ENCODE measurements around the gene ROR1. TPM values are rescaled to one million over a fixed set of nuclear protein-coding genes. Genes with fewer than 3 reads are reported as not detected.

The ROR1 gene
- total and polyA plus RNA-seq, 7 donors = 0.13 to 2.8 (median 1.2) TPM

GRCh38 chr1:64163431-64163830 is 389.6 kb downstream of the ROR1 start:
- TF ChIP-seq, protein P1, sequence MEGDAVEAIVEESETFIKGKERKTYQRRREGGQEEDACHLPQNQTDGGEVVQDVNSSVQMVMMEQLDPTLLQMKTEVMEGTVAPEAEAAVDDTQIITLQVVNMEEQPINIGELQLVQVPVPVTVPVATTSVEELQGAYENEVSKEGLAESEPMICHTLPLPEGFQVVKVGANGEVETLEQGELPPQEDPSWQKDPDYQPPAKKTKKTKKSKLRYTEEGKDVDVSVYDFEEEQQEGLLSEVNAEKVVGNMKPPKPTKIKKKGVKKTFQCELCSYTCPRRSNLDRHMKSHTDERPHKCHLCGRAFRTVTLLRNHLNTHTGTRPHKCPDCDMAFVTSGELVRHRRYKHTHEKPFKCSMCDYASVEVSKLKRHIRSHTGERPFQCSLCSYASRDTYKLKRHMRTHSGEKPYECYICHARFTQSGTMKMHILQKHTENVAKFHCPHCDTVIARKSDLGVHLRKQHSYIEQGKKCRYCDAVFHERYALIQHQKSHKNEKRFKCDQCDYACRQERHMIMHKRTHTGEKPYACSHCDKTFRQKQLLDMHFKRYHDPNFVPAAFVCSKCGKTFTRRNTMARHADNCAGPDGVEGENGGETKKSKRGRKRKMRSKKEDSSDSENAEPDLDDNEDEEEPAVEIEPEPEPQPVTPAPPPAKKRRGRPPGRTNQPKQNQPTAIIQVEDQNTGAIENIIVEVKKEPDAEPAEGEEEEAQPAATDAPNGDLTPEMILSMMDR (IDR thresholded peaks at IDR 0.05) = no peak
- no peak for DNase-seq
- 67 to 83% (median 69%) methylated on average over 3 to 4 of the region's 4 CpGs for WGBS, 3 donors
- Histone ChIP-seq H3K9me3 (no peaks in the 10 kb centered on the region), H3K27me3 (ENCODE audit: insufficient read depth in 3 of 3, low read length in 2 of 3) (no peaks in the 10 kb centered on the region), H3K27ac (no peak overlapping the region), H3K4me3 (no peak overlapping the region), H3K36me3 (ENCODE audit: insufficient read depth in 1 of 2, low read depth in 1 of 2) (peaks cover 0 to 9% of the 10 kb centered on the region in 2 donors), H3K4me1 (peaks cover 9% of the 10 kb centered on the region)
- intact Hi-C loops (cut with DNase I) = no loop called here
- no peak for ATAC-seq

DNA sequence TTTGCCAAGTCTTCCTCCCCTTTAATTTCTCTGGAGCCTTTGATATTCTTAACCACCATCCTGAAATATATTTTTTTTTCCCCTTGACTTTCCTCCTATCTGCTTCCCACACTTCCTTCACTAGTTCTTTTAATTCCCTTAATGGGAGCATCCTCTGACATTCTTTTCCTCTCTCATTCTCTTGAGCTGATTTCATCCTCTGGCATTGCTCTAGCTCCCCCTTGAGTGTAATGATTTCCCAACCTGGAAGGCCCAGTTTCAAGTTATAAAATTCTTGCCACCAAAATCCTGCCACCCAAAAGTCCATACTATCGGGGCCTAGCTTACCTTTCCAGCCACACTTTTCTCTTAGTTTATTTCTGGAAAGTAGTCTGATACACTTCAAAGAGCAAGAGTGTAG is 390.2 kb downstream of the ROR1 start:
- H3K4me1 ChIP-seq = peaks cover 9% of the 10 kb centered on the region
- TF ChIP-seq, protein P1 (IDR thresholded peaks at IDR 0.05) = no peak
- H3K4me3 ChIP-seq = no peak overlapping the region
- peaks cover 0 to 6% of the 10 kb centered on the region in 2 donors for H3K36me3 ChIP-seq (ENCODE audit: insufficient read depth in 1 of 2, low read depth in 1 of 2)
- DNase-seq (no peak), ATAC-seq (peak in 2 of 4 donors; percentile 39 to 50)
- intact Hi-C loops (cut with DNase I) = no loop called here
- no peaks in the 10 kb centered on the region for H3K9me3 ChIP-seq
- no peak overlapping the region for H3K27ac ChIP-seq
- 18 to 49% (median 22%) methylated on average over 1 of the region's 1 CpG for WGBS, 3 donors
- no peaks in the 10 kb centered on the region for H3K27me3 ChIP-seq (ENCODE audit: insufficient read depth in 3 of 3, low read length in 2 of 3)

GRCh38 chr1:64166629-64167028 is 392.8 kb downstream of the ROR1 start:
- H3K9me3 ChIP-seq = no peaks in the 10 kb centered on the region
- H3K4me1 ChIP-seq = peaks cover 9% of the 10 kb centered on the region
- H3K36me3 ChIP-seq (ENCODE audit: insufficient read depth in 1 of 2, low read depth in 1 of 2) = no peaks in the 10 kb centered on the region
- ATAC-seq (no peak), DNase-seq (no peak)
- TF ChIP-seq, protein P1 (IDR thresholded peaks at IDR 0.05) = no peak
- H3K27ac ChIP-seq = no peak overlapping the region
- WGBS, 3 donors = 84 to 86% (median 84%) methylated on average over 3 of the region's 3 CpGs
- no peak overlapping the region for H3K4me3 ChIP-seq
- intact Hi-C loops (cut with DNase I) = no loop called here
- H3K27me3 ChIP-seq (ENCODE audit: insufficient read depth in 3 of 3, low read length in 2 of 3) = no peaks in the 10 kb centered on the region

- peaks cover 9% of the 10 kb centered on the region for H3K4me1 ChIP-seq
- no peaks in the 10 kb centered on the region for H3K9me3 ChIP-seq
- no peak for DNase-seq
- no peak overlapping the region for H3K27ac ChIP-seq
- no peak overlapping the region for H3K4me3 ChIP-seq
- no peaks in the 10 kb centered on the region for H3K27me3 ChIP-seq (ENCODE audit: insufficient read depth in 3 of 3, low read length in 2 of 3)
- no peak for ATAC-seq
- WGBS, 3 donors = 52 to 67% (median 66%) methylated on average over 2 of the region's 2 CpGs
- TF ChIP-seq, protein P1 (IDR thresholded peaks at IDR 0.05) = no peak
- intact Hi-C loops (cut with DNase I) = no loop called here
- H3K36me3 ChIP-seq (ENCODE audit: insufficient read depth in 1 of 2, low read depth in 1 of 2) = no peaks in the 10 kb centered on the region
These were observed 393.4 kb downstream of the ROR1 start for GRCh38 chr1:64167176-64167575.

DNA sequence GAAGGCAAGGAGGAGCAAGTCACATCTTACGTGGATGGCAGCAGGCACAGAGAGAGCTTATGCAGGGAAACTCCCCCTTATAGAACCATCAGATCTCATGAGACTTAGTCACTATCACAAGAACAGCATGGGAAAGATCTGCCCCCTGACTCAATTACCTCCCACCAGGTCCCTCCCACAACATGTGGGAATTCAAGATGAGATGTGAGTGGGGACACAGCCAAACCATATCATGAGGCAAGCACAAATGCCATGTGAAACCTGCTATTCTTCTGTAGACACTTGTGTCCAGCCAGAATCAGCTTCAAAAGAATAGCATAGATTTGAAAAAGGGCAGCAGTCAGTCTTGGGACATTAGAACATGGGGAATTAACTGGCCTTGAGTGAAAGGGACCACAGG is 397.4 kb downstream of the ROR1 start:
- 89 to 98% (median 92%) methylated on average over 1 of the region's 1 CpG for WGBS, 3 donors
- no peaks in the 10 kb centered on the region for H3K9me3 ChIP-seq
- no peaks in the 10 kb centered on the region for H3K27me3 ChIP-seq (ENCODE audit: insufficient read depth in 3 of 3, low read length in 2 of 3)
- no peak for DNase-seq
- TF ChIP-seq, protein P1 (IDR thresholded peaks at IDR 0.05) = no peak
- no peak overlapping the region for H3K4me3 ChIP-seq
- H3K27ac ChIP-seq = no peak overlapping the region
- no peak for ATAC-seq
- H3K36me3 ChIP-seq (ENCODE audit: insufficient read depth in 1 of 2, low read depth in 1 of 2) = no peaks in the 10 kb centered on the region
- intact Hi-C loops (cut with DNase I) = no loop called here
- H3K4me1 ChIP-seq = peaks cover 9% of the 10 kb centered on the region
